GM12878 (cell line): ENCODE results near the gene PPP4C. TPM values are rescaled to one million over a fixed set of nuclear protein-coding genes. Genes with fewer than 3 reads are reported as not detected.

ENCODE experiments used
- ATAC-seq: fragments of 200-7000 bp; cut with Tn5 transposase; 3 replicates; pipeline ENCODE4 v1.9.1; 2020; ENCODE audit warnings: mild to moderate bottlenecking, moderate library complexity
- BruUV-seq: library from RNA; stranded (reverse); fragments of 400-500 nt; replicated peaks from 2 replicates; lab custom pipeline; 2021; lab: Mats Ljungman, UMichigan
- CTCF ChIA-PET: fragments of 300-600 bp; sonication (Branson Sonifier 250); formaldehyde crosslinking; extraction: SDS; loops from one replicate; lab custom pipeline; 2021; ENCODE audit warnings: inconsistent platforms; lab: Yijun Ruan, JAX
- POLR2A ChIA-PET: fragments of 350-600 bp; formaldehyde crosslinking; extraction: SDS; loops from one replicate; lab custom pipeline; 2021; ENCODE audit warnings: inconsistent platforms; lab: Charles Lee
- RAD21 ChIA-PET: fragments of 300-600 bp; sonication (Branson Sonifier 250); formaldehyde crosslinking; loops from one replicate; lab custom pipeline; 2023; ENCODE audit warnings: antibody characterized with exemption; ENCODE audit not compliant: unreplicated experiment; lab: Charles Lee
- SMC1A ChIA-PET: fragments of 300-600 bp; sonication (Branson Sonifier 250); formaldehyde crosslinking; loops from one replicate; lab custom pipeline; 2023; ENCODE audit not compliant: unreplicated experiment, uncharacterized antibody; lab: Charles Lee
- DNase-seq: peaks from one replicate; pipeline ENCODE4 v3.0.0-alpha.2; 2011; ENCODE audit warnings: low read depth, low spot score
- FAIRE-seq: peaks from 3 replicates; lab custom pipeline; 2011; peaks lifted over from hg19 to GRCh38; lab: Jason Lieb, UNC
- H2AFZ ChIP-seq: 2 replicates; pipeline ENCODE4 v1.6.0; 2011; ENCODE audit warnings: low read depth, low read length, control low read depth; ENCODE audit not compliant: control insufficient read depth
- H3K27ac ChIP-seq: 2 replicates; pipeline ENCODE4 v1.5.1; 2011; ENCODE audit warnings: control low read depth; ENCODE audit not compliant: control insufficient read depth, insufficient read depth
- H3K27me3 ChIP-seq, 2 experiments: replicated peaks in 1 of 2; 2 replicates each; pipeline versions ENCODE4 v1.6.0 to v1.6.1; 2011; ENCODE audit warnings: low read length in 1 of 2; ENCODE audit not compliant: control insufficient read depth in 2 of 2, insufficient read depth in 2 of 2
- H3K36me3 ChIP-seq, 2 experiments: 2 replicates each; pipeline ENCODE4 v1.5.1; 2011; ENCODE audit warnings: low read length in 1 of 2; ENCODE audit not compliant: control insufficient read depth in 2 of 2, insufficient read depth in 2 of 2
- H3K4me1 ChIP-seq: 2 replicates; pipeline ENCODE4 v1.6.1; 2011; ENCODE audit warnings: mild to moderate bottlenecking, low read length, moderate library complexity, mixed read lengths; ENCODE audit not compliant: control insufficient read depth, insufficient read depth
- H3K4me2 ChIP-seq: 2 replicates; pipeline ENCODE4 v1.6.0; 2011; ENCODE audit warnings: control low read depth; ENCODE audit not compliant: control insufficient read depth, insufficient read depth
- H3K4me3 ChIP-seq: fragments of 200-600 bp; sonication (generic); 2 replicates; pipeline ENCODE4 v1.5.1; 2016
- H3K79me2 ChIP-seq: 2 replicates; pipeline ENCODE4 v1.6.0; 2011; ENCODE audit warnings: low read length; ENCODE audit not compliant: control insufficient read depth, insufficient read depth
- H3K9ac ChIP-seq: 2 replicates; pipeline ENCODE4 v1.8.0; 2011; ENCODE audit warnings: low read length, control low read depth, mixed read lengths; ENCODE audit not compliant: control insufficient read depth, insufficient read depth
- H3K9me3 ChIP-seq: replicated peaks from 3 replicates; pipeline ENCODE4 v1.5.1; 2011; ENCODE audit warnings: mild to moderate bottlenecking, low read length; ENCODE audit not compliant: control insufficient read depth, insufficient read depth
- H4K20me1 ChIP-seq: 2 replicates; pipeline ENCODE4 v1.6.0; 2011; ENCODE audit not compliant: control insufficient read depth, insufficient read depth
- IKZF1 ChIP-seq: fragments of 450-650 bp; conservative IDR thresholded peaks from 2 replicates; pipeline ENCODE4 v1.6.1; 2017; ENCODE audit warnings: antibody characterized with exemption, mild to moderate bottlenecking
- POLR2A ChIP-seq: IDR thresholded peaks from 2 replicates; pipeline ENCODE4 v1.6.1; 2011; ENCODE audit warnings: low read depth, mild to moderate bottlenecking, low read length
- YY1 ChIP-seq: IDR thresholded peaks from 2 replicates; pipeline ENCODE4 v1.6.1; 2011; ENCODE audit warnings: low read depth, mild to moderate bottlenecking, low read length
- WGBS: methylation state at CpG from one replicate; pipeline ENCODE4 v1.1.6; 2016; ENCODE audit warnings: low lambda C conversion rate; ENCODE audit not compliant: insufficient replicate concordance, insufficient coverage; ENCODE audit errors: missing lambda C conversion rate; 5-methylcytosine and 5-hydroxymethylcytosine counted together
- in situ Hi-C: fragments of 300-500 bp; cut with MboI; formaldehyde crosslinking; loops from 9 replicates; pipeline ENCODE4 v1.14.3; 2018; ENCODE audit warnings: mixed read lengths
- intact Hi-C: fragments of 100-400 bp; cut with micrococcal nuclease; formaldehyde crosslinking; loops from one replicate; pipeline ENCODE4 v1.14.2; 2022; ENCODE audit not compliant: unreplicated experiment
- polyA plus RNA-seq, 11 experiments: library from polyadenylated mRNA; depleted of rRNA in 4 of 11; unstranded in 6 of 11; stranded (reverse) in 5 of 11; fragments of >200 nt; fragmentation: Nextera tagmentation in 4 of 11; fragmentation: Illumina TruSeq in 1 of 11; extraction: Ambion mirVana in 4 of 11; extraction: Trizol in 1 of 11; gene quantifications; 1 replicate in 1 of 11; 2 replicates in 10 of 11; pipeline versions ENCODE4 v1.2.1 to v1.2.3, GENCODE V29; 2011 to 2016; ENCODE audit warnings: inconsistent platforms in 2 of 11, missing spikeins in 2 of 11, low read depth in 1 of 11
- total RNA-seq, 4 experiments: library from RNA; depleted of rRNA in 3 of 4; stranded (reverse); fragments of >200 nt in 3 of 4; fragmentation: Illumina TruSeq in 1 of 4; extraction: Trizol in 1 of 4; gene quantifications; 2 replicates each; pipeline versions ENCODE4 v1.2.1 to v1.2.3, GENCODE V29; 2013 to 2021
- TF ChIP-seq, protein P1 (sequence below): IDR thresholded peaks from 2 replicates; pipeline ENCODE4 v1.6.1; 2011; ENCODE audit warnings: borderline replicate concordance, low read depth, mild to moderate bottlenecking, moderate library complexity, low read length; ENCODE audit not compliant: insufficient read depth, poor library complexity, severe bottlenecking

The PPP4C gene
- total and polyA plus RNA-seq, 10 of the 15 experiments (the other 5 are each of a cell fraction or from before 2014, with no cell fraction given) = 2.7 to 240 (median 124) TPM

DNA sequence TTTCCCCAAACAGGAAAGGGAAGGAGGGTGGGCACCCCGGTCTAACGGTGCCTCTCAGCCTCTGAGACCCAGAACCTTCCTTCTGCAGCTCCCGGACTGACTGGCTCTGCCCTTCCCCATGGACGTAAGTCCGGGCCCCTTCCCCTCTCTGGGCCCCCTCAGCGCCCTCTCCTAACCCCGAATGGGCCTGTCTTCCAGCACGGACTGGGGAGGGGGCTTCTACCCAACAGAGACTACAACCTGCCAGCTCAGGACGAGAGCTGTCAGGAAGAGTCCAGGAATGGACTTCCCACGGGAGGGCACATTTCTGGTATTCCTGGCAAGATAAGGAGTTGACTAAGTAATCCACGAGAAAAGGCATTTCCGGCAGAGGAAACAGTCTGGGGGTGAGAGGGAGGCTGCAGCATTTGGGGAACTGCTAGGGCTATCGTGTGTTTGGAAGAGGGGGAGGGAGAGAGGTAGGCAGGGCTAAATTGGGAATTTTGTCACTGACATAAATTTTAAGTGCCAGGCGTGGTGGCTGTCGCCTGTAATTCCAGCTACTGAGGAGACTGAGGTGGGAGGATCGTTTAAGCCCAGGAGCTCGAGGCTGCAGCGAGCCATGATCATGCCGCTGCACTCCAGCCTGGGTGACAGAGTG lies 22.3 kb upstream of the PPP4C start:
- TF ChIP-seq POLR2A = no peak
- TF ChIP-seq YY1 = no peak
- TF ChIP-seq, protein P1, sequence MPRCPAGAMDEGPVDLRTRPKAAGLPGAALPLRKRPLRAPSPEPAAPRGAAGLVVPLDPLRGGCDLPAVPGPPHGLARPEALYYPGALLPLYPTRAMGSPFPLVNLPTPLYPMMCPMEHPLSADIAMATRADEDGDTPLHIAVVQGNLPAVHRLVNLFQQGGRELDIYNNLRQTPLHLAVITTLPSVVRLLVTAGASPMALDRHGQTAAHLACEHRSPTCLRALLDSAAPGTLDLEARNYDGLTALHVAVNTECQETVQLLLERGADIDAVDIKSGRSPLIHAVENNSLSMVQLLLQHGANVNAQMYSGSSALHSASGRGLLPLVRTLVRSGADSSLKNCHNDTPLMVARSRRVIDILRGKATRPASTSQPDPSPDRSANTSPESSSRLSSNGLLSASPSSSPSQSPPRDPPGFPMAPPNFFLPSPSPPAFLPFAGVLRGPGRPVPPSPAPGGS = no peak
- TF ChIP-seq IKZF1 = 0 out of 2 replicates have a peak, but pooled peaks have one; percentile 6
- H4K20me1 ChIP-seq = no peaks in the 10 kb centered on the region
- no peaks in the 10 kb centered on the region for H3K36me3 ChIP-seq
- H3K27me3 ChIP-seq = no peaks in the 10 kb centered on the region
- DNase-seq (no peak), ATAC-seq (peak; percentile 24), FAIRE-seq (no peak)
- in situ Hi-C loops = no loop called here
- ChIA-PET RAD21 (no interaction called here), SMC1A (no interaction called here), CTCF (interaction anchor here (0.6 to 4.8 kb wide), 5 partner anchors 12 to 86 kb away, joined by 3 to 51 read pairs (median 4); partner anchors contain the start of genes ALDOA and TBX6), POLR2A (interaction anchor here (0.7 to 2.7 kb wide), 5 partner anchors 10 to 246 kb away, joined by 3 to 9 read pairs (median 6); partner anchors contain the start of genes ALDOA, HIRIP3, INO80E and TAOK2)
- no peak overlapping the region; the same call in 1 of the 2 replicates for H3K27ac ChIP-seq
- intact Hi-C loops = no loop called here
- no peaks in the 10 kb centered on the region for H3K9me3 ChIP-seq
- no TSS peak for BruUV-seq
- H3K79me2 ChIP-seq = no peaks in the 10 kb centered on the region
- peak overlapping the region; percentile 83 for H3K4me3 ChIP-seq
- peak overlapping the region; percentile 60 for H3K4me2 ChIP-seq
- peak overlapping the region; percentile 71 for H3K9ac ChIP-seq
- peak overlapping the region; percentile 91 for H2AFZ ChIP-seq
- 7% methylated on average over 19 of the region's 19 CpGs for WGBS
- H3K4me1 ChIP-seq = peaks cover 3% of the 10 kb centered on the region; the same call in 1 of the 2 replicates
